ENCODE measurements around the gene RABGAP1L.

RABGAP1L gene

GRCh38 chr1:174726167-174726879 lies 567.0 kb downstream of the RABGAP1L start:
- ChIA-PET CTCF (interaction anchor here (0.6 to 9.0 kb wide), 23 partner anchors 9 to 1984 kb away, joined by 3 to 145 read pairs (median 6); no protein-coding TSS in a partner anchor), POLR2A (no interaction called here)
- TF ChIP-seq CTCF (IDR thresholded peaks at IDR 0.05; ENCODE audit: insufficient read depth, low read length, missing control alignments), result peak; percentile 20
- DNase-seq (ENCODE audit: low read depth, low spot score), result no peak
- H3K4me3 ChIP-seq (ENCODE audit: low read depth, low read length), result no peak overlapping the region

GRCh38 chr1:174726880-174727585 lies 567.7 kb downstream of the RABGAP1L start:
- ChIA-PET POLR2A (no interaction called here), CTCF (interaction anchor here (0.9 to 9.0 kb wide), 18 partner anchors 9 to 1985 kb away, joined by 3 to 145 read pairs (median 7); no protein-coding TSS in a partner anchor)
- no peak overlapping the region for H3K4me3 ChIP-seq (ENCODE audit: low read depth, low read length)
- no peak for DNase-seq (ENCODE audit: low read depth, low spot score)
- no peak for TF ChIP-seq CTCF (IDR thresholded peaks at IDR 0.05; ENCODE audit: insufficient read depth, low read length, missing control alignments)

DNA sequence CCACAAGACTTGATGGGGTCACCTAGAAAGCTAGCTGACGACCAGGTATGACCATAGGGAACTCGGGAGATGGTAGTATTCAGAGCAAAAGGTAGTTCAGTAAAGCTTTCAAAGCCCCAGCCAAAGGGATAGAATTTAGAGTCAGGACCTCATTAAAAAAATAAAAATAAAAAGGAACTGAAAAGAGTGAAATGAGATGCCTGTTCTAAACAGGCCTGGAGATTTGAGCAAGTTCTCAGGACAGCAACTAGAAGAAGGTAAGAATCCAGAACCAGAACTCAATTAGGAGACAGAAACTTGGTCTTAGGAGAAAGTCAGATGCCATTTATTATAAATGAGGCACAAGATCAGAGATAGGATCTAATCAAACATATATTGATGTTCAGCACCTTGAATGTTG lies 575.0 kb downstream of the RABGAP1L start:
- CTCF ChIA-PET, result interaction anchor here (1.4 to 3.4 kb wide), 5 partner anchors 7 to 476 kb away, joined by 3 to 20 read pairs (median 9); no protein-coding TSS in a partner anchor
- no peak for TF ChIP-seq CTCF (IDR thresholded peaks at IDR 0.05; ENCODE audit: insufficient read depth, low read length, missing control alignments)
- POLR2A ChIA-PET, result no interaction called here
- no peak for DNase-seq (ENCODE audit: low read depth, low spot score)
- no peak overlapping the region for H3K4me3 ChIP-seq (ENCODE audit: low read depth, low read length)

- CTCF ChIA-PET, result interaction anchor here (2.8 to 3.4 kb wide), 2 partner anchors 10 to 474 kb away, joined by 10 to 20 read pairs; no protein-coding TSS in a partner anchor
- no peak for TF ChIP-seq CTCF (IDR thresholded peaks at IDR 0.05; ENCODE audit: insufficient read depth, low read length, missing control alignments)
- POLR2A ChIA-PET, result no interaction called here
- no peak for DNase-seq (ENCODE audit: low read depth, low spot score)
- H3K4me3 ChIP-seq (ENCODE audit: low read depth, low read length), result no peak overlapping the region
Measured at GRCh38 chr1:174736831-174737230, 577.5 kb downstream of the RABGAP1L start.

DNA sequence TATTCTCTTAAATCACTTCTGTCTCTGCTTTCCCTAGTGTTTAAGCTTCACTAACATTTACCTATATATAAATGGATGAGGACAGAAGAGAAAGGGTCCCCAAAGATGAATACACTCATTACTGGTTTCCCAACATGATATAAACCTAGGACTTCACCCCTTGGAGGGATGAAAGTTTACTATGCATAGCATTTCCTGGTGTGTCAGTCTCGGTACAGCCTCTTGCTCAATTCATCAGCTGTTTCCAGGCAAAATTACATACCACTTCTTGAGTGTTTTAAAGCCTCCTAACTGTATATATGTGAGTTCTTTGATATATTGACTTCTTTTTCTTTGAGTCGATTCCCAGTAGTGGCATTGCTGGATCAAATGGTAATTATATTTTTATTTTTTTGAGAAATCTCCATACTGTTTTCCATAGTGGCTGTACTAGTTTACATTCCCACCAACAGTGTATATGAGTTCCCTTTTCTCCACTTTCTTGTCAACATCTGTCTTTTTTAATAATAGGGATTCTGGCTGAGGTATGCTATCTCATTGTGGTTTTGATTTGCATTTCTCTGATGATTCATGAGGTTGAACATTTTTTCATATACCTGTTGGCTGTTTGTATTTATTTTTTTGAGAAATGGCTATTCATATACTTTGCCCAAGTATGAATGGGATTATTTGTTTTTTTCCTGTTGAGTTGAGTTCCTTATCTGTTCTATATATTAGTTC lies 581.1 kb downstream of the RABGAP1L start:
- no peak for DNase-seq (ENCODE audit: low read depth, low spot score)
- no peak for TF ChIP-seq CTCF (IDR thresholded peaks at IDR 0.05; ENCODE audit: insufficient read depth, low read length, missing control alignments)

More for the DNA sequence above, 581.1 kb downstream of the RABGAP1L start:
- ChIA-PET POLR2A (no interaction called here), CTCF (interaction anchor here (1.0 to 12.1 kb wide), 3 partner anchors 14 to 482 kb away, joined by 3 to 174 read pairs (median 19); no protein-coding TSS in a partner anchor)
- H3K4me3 ChIP-seq (ENCODE audit: low read depth, low read length), result no peak overlapping the region
